Measurements from ENCODE around the gene FOXP4. TPM values are rescaled to one million over a fixed set of nuclear protein-coding genes. Genes with fewer than 3 reads are reported as not detected.
A peak's percentile ranks its signal among the peaks of the same experiment; 100 is the strongest.

The FOXP4 gene
- total RNA-seq, 2 donors from 2014 or later = 25.9 to 27.7 TPM

DNA sequence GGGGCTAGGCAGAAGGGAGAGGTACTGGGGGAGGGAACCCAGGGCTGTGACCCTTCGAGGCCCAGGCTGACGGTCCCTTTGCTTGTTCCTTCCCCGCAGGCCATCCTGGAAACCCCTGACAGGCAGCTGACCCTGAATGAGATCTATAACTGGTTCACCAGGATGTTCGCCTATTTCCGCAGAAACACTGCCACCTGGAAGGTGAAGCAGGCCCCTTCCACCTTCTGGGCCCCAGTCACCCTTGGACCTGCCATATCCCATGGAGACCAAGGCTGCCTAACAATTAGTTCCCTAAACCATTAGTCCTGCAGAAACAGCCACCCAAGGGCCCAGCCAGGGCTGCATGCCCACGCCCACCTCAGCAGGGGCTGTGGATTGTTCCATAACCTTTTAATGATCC, 44.9 kb downstream of the FOXP4 start:
- no peaks in the 10 kb centered on the region for H3K9me3 Mint-ChIP-seq
- H3K4me1 Mint-ChIP-seq (ENCODE audit: low read depth) = no peaks in the 10 kb centered on the region
- H3K36me3 Mint-ChIP-seq (ENCODE audit: insufficient read depth in 2 of 2) = peaks cover 0 to 2% of the 10 kb centered on the region in 2 donors
- ATAC-seq (replicated peaks in 1 of 2) (no peak), DNase-seq (no peak)
- H3K27me3 Mint-ChIP-seq (ENCODE audit: low read depth) = no peaks in the 10 kb centered on the region
- H3K27ac Mint-ChIP-seq = no peak overlapping the region
- no peak overlapping the region for H3K4me3 Mint-ChIP-seq

DNA sequence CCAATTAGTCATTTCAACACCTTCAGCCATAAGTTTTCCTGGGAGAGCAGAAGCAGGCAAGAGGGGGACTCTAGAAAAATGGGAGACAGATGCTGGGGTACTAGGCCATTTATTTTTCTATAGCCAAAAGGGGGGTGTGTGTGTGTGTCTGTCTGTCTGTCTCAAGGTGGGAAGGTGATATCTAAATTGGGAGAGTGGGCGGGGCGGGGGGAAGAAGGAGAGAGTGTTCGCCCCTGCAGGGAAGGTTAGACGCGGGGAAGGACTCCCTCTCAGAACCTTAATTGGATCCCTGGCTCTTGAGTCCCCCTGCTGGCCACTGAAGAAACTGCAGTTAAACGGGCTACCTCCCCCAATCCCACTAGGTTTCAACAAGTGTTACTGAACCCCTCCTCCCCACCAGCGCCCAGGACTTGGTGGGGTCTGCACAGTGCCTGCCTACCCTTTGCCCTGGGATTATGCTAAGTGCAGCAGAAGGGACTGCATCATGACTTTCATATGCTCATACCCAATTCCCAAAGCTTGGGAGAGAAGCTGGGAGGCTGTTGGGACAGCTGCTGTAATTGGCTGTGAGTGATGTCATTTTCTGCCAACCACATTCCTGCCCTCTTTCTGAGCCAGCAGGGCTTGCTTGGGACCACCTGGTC, 45.8 kb downstream of the FOXP4 start:
- no peak overlapping the region for H3K4me3 Mint-ChIP-seq
- peak; percentile 68 to 74 for ATAC-seq (replicated peaks in 1 of 2)
- peak; percentile 76 to 81 for DNase-seq
- no peaks in the 10 kb centered on the region for H3K9me3 Mint-ChIP-seq
- no peaks in the 10 kb centered on the region for H3K4me1 Mint-ChIP-seq (ENCODE audit: low read depth)
- H3K36me3 Mint-ChIP-seq (ENCODE audit: insufficient read depth in 2 of 2) = peaks cover 0 to 2% of the 10 kb centered on the region in 2 donors
- no peaks in the 10 kb centered on the region for H3K27me3 Mint-ChIP-seq (ENCODE audit: low read depth)
- H3K27ac Mint-ChIP-seq = no peak overlapping the region

DNA sequence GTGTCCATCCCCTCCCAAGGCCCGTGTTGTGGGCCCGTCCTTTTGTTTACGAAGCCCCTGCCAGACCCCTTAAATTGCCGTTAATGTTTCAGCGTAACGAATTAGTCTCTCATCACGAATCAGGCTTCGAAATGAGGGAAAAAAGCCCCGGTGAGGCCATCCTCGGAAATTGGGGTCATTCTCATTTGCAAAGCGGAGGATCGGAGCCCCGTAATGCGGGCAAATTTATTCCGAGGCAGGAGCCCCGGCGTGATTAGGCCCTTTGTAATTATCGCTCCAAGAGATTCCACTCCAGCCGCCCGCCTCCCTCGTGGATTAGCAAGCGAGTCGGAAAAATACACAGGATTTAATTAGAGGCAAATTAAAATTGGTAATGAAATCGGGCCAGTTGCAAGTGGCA, 47.2 kb downstream of the FOXP4 start:
- ATAC-seq (replicated peaks in 1 of 2) (no peak), DNase-seq (no peak)
- Mint-ChIP-seq H3K4me1 (ENCODE audit: low read depth) (no peaks in the 10 kb centered on the region), H3K27ac (no peak overlapping the region), H3K9me3 (no peaks in the 10 kb centered on the region), H3K27me3 (ENCODE audit: low read depth) (no peaks in the 10 kb centered on the region), H3K4me3 (no peak overlapping the region), H3K36me3 (ENCODE audit: insufficient read depth in 2 of 2) (peaks cover 0 to 2% of the 10 kb centered on the region in 2 donors)

DNA sequence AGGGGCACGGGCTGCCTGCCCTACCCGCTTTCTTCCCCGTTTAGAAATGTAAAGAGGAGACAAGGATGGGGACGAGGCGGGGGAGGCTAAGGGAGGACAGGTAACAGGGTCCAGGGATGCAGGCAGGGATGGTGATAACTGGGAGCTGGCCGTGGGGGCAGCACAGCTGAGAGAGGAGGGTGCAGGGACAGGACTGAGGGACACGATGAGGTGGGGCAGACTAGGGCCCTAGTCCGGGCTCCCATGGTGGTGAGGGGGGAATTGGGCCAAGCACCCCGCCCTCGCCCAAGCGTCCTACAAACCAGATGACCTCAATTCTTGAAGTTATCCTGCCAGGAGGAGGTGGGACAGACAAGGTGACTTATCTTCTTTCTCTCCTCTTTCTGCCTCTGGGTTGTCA, 47.7 kb downstream of the FOXP4 start:
- no peak for ATAC-seq (replicated peaks in 1 of 2)

DNA sequence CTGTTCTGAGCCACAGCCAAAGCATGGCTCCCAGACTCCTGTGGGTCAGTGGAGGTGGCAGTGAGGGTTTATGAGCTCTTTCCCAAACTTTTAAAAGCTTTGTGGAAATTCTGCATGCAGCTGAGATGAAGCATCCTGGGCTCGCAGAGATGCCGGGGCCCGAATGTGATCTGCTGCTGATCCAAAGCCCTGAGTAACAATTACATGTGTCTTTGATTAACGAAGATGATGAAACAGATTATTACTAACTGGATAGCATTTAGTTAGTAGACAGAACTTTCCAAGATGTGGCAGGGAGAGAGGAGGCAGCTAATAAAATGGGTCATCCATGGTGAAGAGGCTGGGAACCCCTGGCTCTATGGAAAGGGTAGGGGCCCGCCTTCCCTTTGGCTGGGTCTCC, 48.1 kb downstream of the FOXP4 start:
- no peak overlapping the region for H3K27ac Mint-ChIP-seq
- H3K36me3 Mint-ChIP-seq (ENCODE audit: insufficient read depth in 2 of 2) = peaks cover 0 to 2% of the 10 kb centered on the region in 2 donors
- ATAC-seq (replicated peaks in 1 of 2) (no peak), DNase-seq (no peak)
- no peaks in the 10 kb centered on the region for H3K9me3 Mint-ChIP-seq
- no peak overlapping the region for H3K4me3 Mint-ChIP-seq
- no peaks in the 10 kb centered on the region for H3K27me3 Mint-ChIP-seq (ENCODE audit: low read depth)
- no peaks in the 10 kb centered on the region for H3K4me1 Mint-ChIP-seq (ENCODE audit: low read depth)

More for the DNA sequence above, 47.7 kb downstream of the FOXP4 start:
- H3K36me3 Mint-ChIP-seq (ENCODE audit: insufficient read depth in 2 of 2) = peaks cover 0 to 2% of the 10 kb centered on the region in 2 donors
- no peaks in the 10 kb centered on the region for H3K9me3 Mint-ChIP-seq
- H3K4me3 Mint-ChIP-seq = no peak overlapping the region
- H3K4me1 Mint-ChIP-seq (ENCODE audit: low read depth) = no peaks in the 10 kb centered on the region
- no peak overlapping the region for H3K27ac Mint-ChIP-seq
- DNase-seq = no peak
- no peaks in the 10 kb centered on the region for H3K27me3 Mint-ChIP-seq (ENCODE audit: low read depth)

DNA sequence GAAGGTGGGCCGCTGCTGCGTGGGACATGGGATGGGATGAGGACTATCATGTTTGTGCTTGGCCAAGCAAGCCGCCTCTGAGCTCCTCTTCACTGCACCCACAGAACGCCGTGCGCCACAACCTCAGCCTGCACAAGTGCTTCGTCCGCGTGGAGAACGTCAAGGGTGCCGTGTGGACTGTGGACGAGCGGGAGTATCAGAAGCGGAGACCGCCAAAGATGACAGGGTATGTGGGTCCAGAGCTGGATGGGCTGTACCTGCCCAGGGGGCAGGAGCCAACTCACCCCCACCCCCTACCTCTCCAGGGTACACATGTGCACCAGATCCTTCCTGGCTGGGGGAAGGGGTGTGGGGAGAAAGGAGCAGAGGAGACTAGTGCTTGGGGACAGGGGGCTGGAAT, 48.6 kb downstream of the FOXP4 start:
- no peak overlapping the region for H3K27ac Mint-ChIP-seq
- no peak for DNase-seq
- H3K9me3 Mint-ChIP-seq = no peaks in the 10 kb centered on the region
- no peaks in the 10 kb centered on the region for H3K4me1 Mint-ChIP-seq (ENCODE audit: low read depth)
- no peak for ATAC-seq (replicated peaks in 1 of 2)
- no peaks in the 10 kb centered on the region for H3K27me3 Mint-ChIP-seq (ENCODE audit: low read depth)
- peaks cover 0 to 2% of the 10 kb centered on the region in 2 donors for H3K36me3 Mint-ChIP-seq (ENCODE audit: insufficient read depth in 2 of 2)
- H3K4me3 Mint-ChIP-seq = no peak overlapping the region

DNA sequence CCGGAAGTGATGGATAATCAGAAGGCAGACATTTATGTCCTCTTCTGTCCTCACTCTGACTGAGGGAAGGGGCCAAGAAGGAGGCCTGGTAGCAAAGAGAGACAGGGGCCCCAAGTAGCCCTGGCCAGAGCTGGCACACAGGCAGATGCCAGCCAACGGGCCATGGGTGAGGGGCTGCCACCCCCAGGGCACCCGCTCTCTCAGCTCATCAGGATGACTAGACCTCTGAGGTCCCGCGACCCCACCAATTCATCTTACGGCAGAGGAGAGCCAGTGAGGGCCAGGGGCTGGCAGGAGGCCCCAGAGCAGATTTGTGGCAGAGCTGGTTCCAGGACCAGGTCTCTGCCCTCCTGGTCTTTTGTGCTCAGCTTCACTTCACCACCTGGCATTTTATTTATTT, 49.0 kb downstream of the FOXP4 start:
- ATAC-seq (replicated peaks in 1 of 2) (no peak), DNase-seq (no peak)
- no peak overlapping the region for H3K4me3 Mint-ChIP-seq
- no peaks in the 10 kb centered on the region for H3K27me3 Mint-ChIP-seq (ENCODE audit: low read depth)
- no peaks in the 10 kb centered on the region for H3K9me3 Mint-ChIP-seq
- H3K4me1 Mint-ChIP-seq (ENCODE audit: low read depth) = no peaks in the 10 kb centered on the region
- no peak overlapping the region for H3K27ac Mint-ChIP-seq
- peaks cover 0 to 2% of the 10 kb centered on the region in 2 donors for H3K36me3 Mint-ChIP-seq (ENCODE audit: insufficient read depth in 2 of 2)

DNA sequence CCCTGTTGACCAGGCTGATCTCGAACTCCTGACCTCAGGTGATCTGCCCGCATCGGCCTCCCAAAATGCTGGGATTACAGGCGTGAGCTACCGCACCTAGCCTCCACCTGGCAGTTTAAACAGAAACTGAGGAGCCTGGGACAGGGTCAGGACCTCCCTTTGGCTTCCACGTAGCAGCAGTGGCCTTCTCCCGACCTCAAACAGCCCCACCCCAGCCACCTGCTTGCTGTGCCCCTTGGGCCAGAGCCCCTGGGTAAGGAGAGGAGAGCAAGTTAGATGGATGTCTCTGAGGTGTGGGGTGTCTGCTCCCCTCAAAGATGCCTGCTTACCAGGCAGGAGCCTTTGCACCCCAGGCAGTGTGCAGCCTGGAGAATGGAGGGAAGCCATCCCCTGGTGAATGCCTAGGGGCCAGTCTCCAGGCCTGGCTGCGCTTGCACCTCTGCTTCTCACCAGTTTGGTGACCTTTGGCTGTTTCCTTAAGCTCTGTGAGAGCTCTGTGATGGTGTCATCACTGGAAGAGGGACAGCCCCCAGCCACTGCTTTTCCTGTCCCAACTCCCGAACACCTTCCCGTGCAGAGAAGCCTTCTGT, 50.0 kb downstream of the FOXP4 start:
- no peaks in the 10 kb centered on the region for H3K27me3 Mint-ChIP-seq (ENCODE audit: low read depth)
- H3K9me3 Mint-ChIP-seq = no peaks in the 10 kb centered on the region
- ATAC-seq (replicated peaks in 1 of 2) (no peak), DNase-seq (no peak)
- no peak overlapping the region for H3K4me3 Mint-ChIP-seq
- H3K4me1 Mint-ChIP-seq (ENCODE audit: low read depth) = no peaks in the 10 kb centered on the region
- no peak overlapping the region for H3K27ac Mint-ChIP-seq
- no peaks in the 10 kb centered on the region for H3K36me3 Mint-ChIP-seq (ENCODE audit: insufficient read depth in 2 of 2)

DNA sequence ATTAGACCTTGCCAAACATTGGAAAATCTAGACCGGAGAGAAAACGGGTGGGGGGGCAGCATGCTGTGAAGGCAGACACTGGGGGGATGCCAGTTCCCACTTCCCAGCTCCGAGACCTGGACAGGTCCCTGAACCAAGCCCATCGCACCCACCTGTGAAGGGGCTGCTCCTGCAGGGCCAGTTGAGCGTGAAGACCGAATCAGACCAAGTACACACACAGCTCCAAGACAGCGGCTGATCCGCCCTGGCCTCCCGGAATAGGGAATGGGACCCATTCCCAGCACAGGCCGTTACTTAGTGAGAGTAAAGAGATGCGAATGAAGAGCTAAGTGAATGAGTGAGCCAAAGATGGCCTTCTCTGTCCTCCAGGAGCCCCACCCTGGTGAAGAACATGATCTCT, 50.6 kb downstream of the FOXP4 start:
- Mint-ChIP-seq H3K27ac (no peak overlapping the region), H3K4me3 (no peak overlapping the region), H3K36me3 (ENCODE audit: insufficient read depth in 2 of 2) (no peaks in the 10 kb centered on the region), H3K4me1 (ENCODE audit: low read depth) (no peaks in the 10 kb centered on the region), H3K27me3 (ENCODE audit: low read depth) (no peaks in the 10 kb centered on the region), H3K9me3 (no peaks in the 10 kb centered on the region)
- DNase-seq (no peak), ATAC-seq (replicated peaks in 1 of 2) (no peak)

DNA sequence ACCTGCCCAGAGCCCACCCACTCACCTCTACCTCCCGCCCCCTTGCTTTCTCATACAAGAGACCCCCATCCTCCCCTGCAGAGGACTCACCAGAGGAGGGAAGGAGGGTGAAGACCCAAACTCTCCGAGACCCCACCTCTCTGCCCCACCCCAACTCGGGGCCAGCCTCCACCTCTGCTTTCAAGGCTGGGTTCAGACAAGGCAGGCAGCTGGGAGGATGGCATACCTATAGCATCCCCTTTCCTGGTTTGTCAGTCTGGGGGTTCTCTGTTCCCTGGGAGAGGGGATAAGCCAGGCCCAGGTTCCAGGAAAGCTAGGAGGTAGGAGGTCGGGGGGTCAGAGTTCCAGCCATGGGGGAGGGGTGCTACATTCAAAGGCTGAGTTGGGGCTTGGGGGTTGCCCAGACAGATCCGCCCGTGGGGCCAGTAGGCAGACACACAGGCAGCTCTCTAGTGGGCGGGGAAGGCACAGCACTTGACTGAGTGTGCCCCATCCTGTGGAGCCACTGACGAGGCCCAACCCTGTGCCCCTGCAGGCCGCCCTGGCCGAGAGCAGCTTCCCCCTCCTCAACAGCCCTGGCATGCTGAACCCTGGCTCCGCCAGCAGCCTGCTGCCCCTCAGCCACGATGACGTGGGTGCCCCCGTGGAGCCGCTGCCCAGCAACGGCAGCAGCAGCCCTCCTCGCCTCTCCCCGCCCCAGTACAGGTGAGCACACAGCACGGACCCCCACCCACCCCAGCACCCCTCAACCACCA, 51.2 kb downstream of the FOXP4 start:
- no peak for ATAC-seq (replicated peaks in 1 of 2)
- Mint-ChIP-seq H3K4me3 (no peak overlapping the region), H3K36me3 (ENCODE audit: insufficient read depth in 2 of 2) (no peaks in the 10 kb centered on the region), H3K9me3 (no peaks in the 10 kb centered on the region), H3K27ac (no peak overlapping the region), H3K4me1 (ENCODE audit: low read depth) (no peaks in the 10 kb centered on the region), H3K27me3 (ENCODE audit: low read depth) (no peaks in the 10 kb centered on the region)
- DNase-seq = no peak

DNA sequence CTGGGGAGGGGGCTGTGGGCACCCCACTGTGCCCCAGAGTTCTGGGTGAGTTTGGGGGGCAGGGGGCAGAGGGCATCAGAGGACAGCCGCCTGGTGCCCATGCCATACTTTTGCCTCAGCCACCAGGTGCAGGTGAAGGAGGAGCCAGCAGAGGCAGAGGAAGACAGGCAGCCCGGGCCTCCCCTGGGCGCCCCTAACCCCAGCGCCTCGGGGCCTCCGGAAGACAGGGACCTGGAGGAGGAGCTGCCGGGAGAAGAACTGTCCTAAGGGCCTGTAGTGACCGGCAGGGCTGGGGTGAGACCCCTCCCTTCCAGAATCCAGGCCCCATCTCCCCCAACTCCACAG, 52.5 kb downstream of the FOXP4 start:
- no peaks in the 10 kb centered on the region for H3K36me3 Mint-ChIP-seq (ENCODE audit: insufficient read depth in 2 of 2)
- no peaks in the 10 kb centered on the region for H3K9me3 Mint-ChIP-seq

DNA sequence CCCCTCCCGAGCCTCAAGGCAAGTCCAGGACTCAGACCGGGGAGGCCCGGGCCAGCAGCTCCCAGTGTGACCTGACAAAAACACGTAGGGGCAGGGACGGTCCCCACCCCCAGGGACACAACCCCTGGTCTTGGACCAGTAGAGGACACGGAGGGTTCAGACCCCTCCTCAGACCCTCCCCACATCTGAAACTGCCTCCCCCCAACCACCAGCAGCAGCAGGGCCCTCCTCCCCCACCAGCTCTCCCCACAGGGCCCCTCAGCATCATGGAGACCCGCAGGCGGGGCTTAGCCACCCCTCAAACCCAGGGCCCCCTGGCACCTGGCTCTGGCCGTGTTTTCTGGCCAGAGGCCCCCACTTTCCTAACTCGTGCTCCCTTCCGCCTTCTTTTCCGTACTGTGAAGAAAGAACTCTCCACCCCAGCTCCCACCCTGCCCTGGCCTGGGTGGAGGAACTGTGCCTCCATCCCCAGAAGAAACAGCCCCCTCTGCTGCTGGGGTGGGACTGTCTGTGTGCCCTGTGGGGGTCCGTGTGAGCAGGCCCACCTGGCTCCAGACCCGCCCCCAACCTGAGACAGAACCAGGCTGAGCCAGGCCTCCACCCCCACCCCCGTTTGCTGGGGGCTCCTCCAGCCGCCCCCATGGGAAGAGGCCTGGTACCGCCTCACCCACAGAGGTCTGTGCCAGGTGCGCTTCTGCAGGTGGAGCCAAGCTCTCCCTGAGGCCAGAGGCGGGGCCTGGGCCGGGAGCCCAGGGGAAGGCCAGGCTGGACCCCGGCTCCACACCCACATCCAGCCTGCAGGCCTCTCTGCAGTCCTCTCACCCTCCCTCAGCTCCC, 53.1 kb downstream of the FOXP4 start:
- Mint-ChIP-seq H3K27ac (no peak overlapping the region), H3K9me3 (no peaks in the 10 kb centered on the region), H3K4me1 (ENCODE audit: low read depth) (peaks cover 8% of the 10 kb centered on the region), H3K27me3 (ENCODE audit: low read depth) (no peaks in the 10 kb centered on the region), H3K4me3 (no peak overlapping the region), H3K36me3 (ENCODE audit: insufficient read depth in 2 of 2) (no peaks in the 10 kb centered on the region)
- DNase-seq = no peak
- no peak for ATAC-seq (replicated peaks in 1 of 2)

More for the DNA sequence above, 52.5 kb downstream of the FOXP4 start:
- H3K4me3 Mint-ChIP-seq = no peak overlapping the region
- H3K27me3 Mint-ChIP-seq (ENCODE audit: low read depth) = no peaks in the 10 kb centered on the region
- DNase-seq (no peak), ATAC-seq (replicated peaks in 1 of 2) (no peak)
- peaks cover 8% of the 10 kb centered on the region for H3K4me1 Mint-ChIP-seq (ENCODE audit: low read depth)
- no peak overlapping the region for H3K27ac Mint-ChIP-seq

DNA sequence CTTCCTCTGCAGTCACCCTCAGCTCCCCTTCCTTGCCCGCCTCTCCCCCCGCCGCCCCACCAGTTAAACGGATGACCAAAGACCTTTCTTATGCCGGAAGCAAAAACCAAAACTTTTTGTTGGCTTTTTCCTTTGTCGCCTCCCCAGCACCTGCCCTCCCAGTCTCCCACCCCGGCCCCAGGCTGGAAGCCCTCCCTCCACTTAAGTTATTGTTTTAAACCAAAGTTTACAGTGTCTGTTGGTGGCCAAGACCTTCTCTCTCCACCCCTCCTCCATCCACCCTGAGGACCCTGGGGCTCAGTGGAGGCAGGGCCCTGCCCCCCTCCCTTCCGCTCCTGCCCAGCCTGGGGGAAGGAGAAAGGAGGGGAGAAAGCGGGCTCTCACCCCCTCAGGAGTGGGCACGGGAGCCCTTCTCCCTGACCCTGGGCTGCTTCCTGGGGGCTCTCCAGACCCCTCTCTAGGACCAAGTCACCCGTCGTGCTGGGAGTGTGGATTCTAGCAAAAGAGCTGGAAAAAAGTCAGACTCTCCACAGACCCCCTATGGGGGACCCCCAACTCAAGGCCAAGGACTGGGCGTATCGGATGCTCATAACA, 53.8 kb downstream of the FOXP4 start:
- H3K36me3 Mint-ChIP-seq (ENCODE audit: insufficient read depth in 2 of 2) = no peaks in the 10 kb centered on the region
- peaks cover 8% of the 10 kb centered on the region for H3K4me1 Mint-ChIP-seq (ENCODE audit: low read depth)
- ATAC-seq (replicated peaks in 1 of 2) (no peak), DNase-seq (no peak)
- H3K27ac Mint-ChIP-seq = no peak overlapping the region
- no peaks in the 10 kb centered on the region for H3K9me3 Mint-ChIP-seq
- H3K4me3 Mint-ChIP-seq = no peak overlapping the region
- H3K27me3 Mint-ChIP-seq (ENCODE audit: low read depth) = no peaks in the 10 kb centered on the region
